Karpas-422 (cell line): Measurements from ENCODE around the gene PIP4K2A. TPM values are rescaled to one million over a fixed set of nuclear protein-coding genes. Genes with fewer than 3 reads are reported as not detected.

Source experiments
- DNase-seq: peaks from one replicate; pipeline ENCODE4 v3.0.0-alpha.2; 2015
- H2AFZ ChIP-seq: fragments of 200-600 bp; sonication (generic); 2 replicates; pipeline ENCODE4 v1.6.1; 2014; ENCODE audit warnings: antibody characterized with exemption, low read length, mixed read lengths
- H3K27ac ChIP-seq: fragments of 200-600 bp; sonication (generic); 2 replicates; pipeline ENCODE4 v1.5.1; 2014; ENCODE audit warnings: mild to moderate bottlenecking, low read length, moderate library complexity
- H3K27me3 ChIP-seq: fragments of 200-600 bp; sonication (generic); 2 replicates; pipeline ENCODE4 v1.6.1; 2014; ENCODE audit warnings: low read length, mixed read lengths
- H3K36me3 ChIP-seq: fragments of 200-600 bp; sonication (generic); 2 replicates; pipeline ENCODE4 v1.6.1; 2014; ENCODE audit warnings: low read length, mixed read lengths; ENCODE audit not compliant: insufficient read depth
- H3K4me1 ChIP-seq: fragments of 200-600 bp; sonication (generic); 2 replicates; pipeline ENCODE4 v1.6.1; 2014; ENCODE audit warnings: mild to moderate bottlenecking, low read length, mixed read lengths
- H3K4me2 ChIP-seq: fragments of 200-600 bp; sonication (generic); 2 replicates; pipeline ENCODE4 v1.6.1; 2014; ENCODE audit warnings: low read length, low read depth, mild to moderate bottlenecking; ENCODE audit not compliant: poor library complexity, severe bottlenecking
- H3K4me3 ChIP-seq: fragments of 200-600 bp; sonication (generic); 2 replicates; pipeline ENCODE4 v1.5.1; 2014; ENCODE audit warnings: mild to moderate bottlenecking, antibody characterized with exemption, low read length, mixed read lengths
- H3K79me2 ChIP-seq: fragments of 200-600 bp; sonication (generic); 2 replicates; pipeline ENCODE4 v1.6.1; 2014; ENCODE audit warnings: mild to moderate bottlenecking, low read length, mixed read lengths
- H3K9ac ChIP-seq: fragments of 200-600 bp; sonication (generic); 2 replicates; pipeline ENCODE4 v1.6.0; 2014; ENCODE audit warnings: low read length
- H3K9me2 ChIP-seq: fragments of 200-600 bp; sonication (generic), shearing (Covaris generic); replicated peaks from 2 replicates; pipeline ENCODE4 v1.6.0; 2014; ENCODE audit warnings: mild to moderate bottlenecking, low read length, moderate library complexity; ENCODE audit not compliant: insufficient read depth
- H3K9me3 ChIP-seq: fragments of 300-700, 200-600 bp; sonication (generic); 2 replicates; pipeline ENCODE4 v1.6.1; 2014; ENCODE audit warnings: low read length, mixed read lengths
- H4K20me1 ChIP-seq: fragments of 200-600 bp; sonication (generic); 2 replicates; pipeline ENCODE4 v1.6.1; 2014; ENCODE audit warnings: mild to moderate bottlenecking, antibody characterized with exemption, low read length, low read depth; ENCODE audit not compliant: insufficient read depth
- total RNA-seq: library from RNA; depleted of rRNA; stranded (reverse); fragments of >200 nt; shearing (Covaris generic); gene quantifications from 2 replicates; pipeline ENCODE4 v1.2.3, GENCODE V29; 2014; ENCODE audit warnings: low replicate concordance

Gene PIP4K2A
- total RNA-seq, 1 experiment from 2014 or later: 32.6 TPM

DNA sequence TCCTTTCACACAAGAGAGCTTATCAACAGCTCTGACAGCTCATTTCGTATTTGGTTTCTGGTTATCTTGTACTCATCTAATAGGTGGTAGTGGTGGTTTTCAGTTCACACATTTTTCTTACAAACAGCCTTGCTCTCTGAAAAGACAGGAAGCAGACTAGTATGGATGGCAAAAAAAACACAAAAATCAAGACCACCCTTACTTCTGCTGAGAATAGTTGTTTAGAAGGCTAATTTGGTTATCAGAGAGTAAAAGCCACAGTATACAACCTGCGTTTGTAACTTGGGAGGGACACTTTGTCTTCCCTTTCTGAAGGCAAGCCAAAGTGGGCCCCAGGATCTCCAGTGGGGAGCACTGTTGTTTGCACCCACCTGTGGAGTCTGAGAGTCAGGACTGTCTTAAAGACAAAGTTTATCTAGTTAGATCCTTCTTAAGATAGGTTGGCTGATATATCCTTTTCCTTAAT is 68.0 kb downstream of the PIP4K2A start:
- Histone ChIP-seq H3K27me3 (no peaks in the 10 kb centered on the region), H3K4me3 (no peak overlapping the region), H3K9me2 (no peaks in the 10 kb centered on the region), H3K4me1 (peaks cover 6% of the 10 kb centered on the region), H3K36me3 (no peaks in the 10 kb centered on the region), H3K4me2 (no peak overlapping the region), H3K79me2 (no peaks in the 10 kb centered on the region), H3K27ac (no peak overlapping the region), H4K20me1 (peaks cover 74% of the 10 kb centered on the region), H3K9ac (no peak overlapping the region), H3K9me3 (no peaks in the 10 kb centered on the region), H2AFZ (no peak overlapping the region)
- no peak for DNase-seq

- no peak overlapping the region for H3K27ac ChIP-seq
- no peaks in the 10 kb centered on the region for H3K27me3 ChIP-seq
- no peak overlapping the region for H2AFZ ChIP-seq
- no peak overlapping the region for H3K9ac ChIP-seq
- no peak for DNase-seq
- no peaks in the 10 kb centered on the region for H3K9me2 ChIP-seq
- H3K36me3 ChIP-seq: no peaks in the 10 kb centered on the region
- H4K20me1 ChIP-seq: peaks cover 62% of the 10 kb centered on the region
- H3K4me2 ChIP-seq: no peak overlapping the region
- no peak overlapping the region for H3K4me3 ChIP-seq
- no peaks in the 10 kb centered on the region for H3K9me3 ChIP-seq
- H3K4me1 ChIP-seq: peaks cover 6% of the 10 kb centered on the region
- no peaks in the 10 kb centered on the region for H3K79me2 ChIP-seq
These were observed 70.2 kb downstream of the PIP4K2A start for GRCh38 chr10:22644222-22644621.

GRCh38 chr10:22643775-22644174 is 70.6 kb downstream of the PIP4K2A start:
- Histone ChIP-seq H3K4me2 (no peak overlapping the region), H3K9ac (no peak overlapping the region), H3K27ac (no peak overlapping the region), H3K9me2 (no peaks in the 10 kb centered on the region), H3K36me3 (no peaks in the 10 kb centered on the region), H3K9me3 (no peaks in the 10 kb centered on the region), H2AFZ (no peak overlapping the region), H3K4me3 (no peak overlapping the region), H3K79me2 (no peaks in the 10 kb centered on the region), H3K4me1 (peaks cover 6% of the 10 kb centered on the region), H3K27me3 (no peaks in the 10 kb centered on the region), H4K20me1 (peaks cover 62% of the 10 kb centered on the region)
- DNase-seq: no peak

DNA sequence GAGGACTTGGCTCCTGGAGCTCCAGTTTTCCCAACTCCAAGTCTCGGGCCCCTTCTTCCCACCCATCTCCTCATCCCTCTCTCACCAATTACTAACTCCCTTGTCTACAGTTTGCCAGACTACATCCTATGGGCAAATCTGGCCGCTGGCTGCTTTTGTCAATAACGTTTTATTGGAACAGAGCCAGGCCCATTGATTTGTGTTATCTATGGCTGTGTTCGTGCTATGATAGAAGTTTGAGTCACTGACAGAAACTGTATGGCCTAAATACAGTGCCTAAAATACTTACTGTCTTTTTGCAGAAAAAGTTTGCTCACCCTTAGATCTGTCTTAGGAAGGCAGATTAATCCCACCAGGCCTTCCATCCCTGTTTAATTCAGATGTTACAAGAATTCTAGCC is 71.3 kb downstream of the PIP4K2A start:
- no peak for DNase-seq
- Histone ChIP-seq H3K9ac (no peak overlapping the region), H3K4me2 (no peak overlapping the region), H3K4me1 (peaks cover 6% of the 10 kb centered on the region), H3K9me3 (no peaks in the 10 kb centered on the region), H3K4me3 (no peak overlapping the region), H3K27me3 (no peaks in the 10 kb centered on the region), H3K79me2 (no peaks in the 10 kb centered on the region), H4K20me1 (peaks cover 60% of the 10 kb centered on the region), H3K36me3 (no peaks in the 10 kb centered on the region), H3K27ac (no peak overlapping the region), H3K9me2 (no peaks in the 10 kb centered on the region), H2AFZ (no peak overlapping the region)

GRCh38 chr10:22641743-22642142 is 72.6 kb downstream of the PIP4K2A start:
- H2AFZ ChIP-seq: no peak overlapping the region
- no peaks in the 10 kb centered on the region for H3K9me3 ChIP-seq
- peaks cover 6% of the 10 kb centered on the region for H3K4me1 ChIP-seq
- no peak overlapping the region for H3K27ac ChIP-seq
- no peak for DNase-seq
- no peak overlapping the region for H3K4me3 ChIP-seq
- peaks cover 58% of the 10 kb centered on the region for H4K20me1 ChIP-seq
- H3K36me3 ChIP-seq: no peaks in the 10 kb centered on the region
- no peaks in the 10 kb centered on the region for H3K9me2 ChIP-seq
- no peaks in the 10 kb centered on the region for H3K79me2 ChIP-seq
- H3K27me3 ChIP-seq: no peaks in the 10 kb centered on the region
- no peak overlapping the region for H3K4me2 ChIP-seq
- H3K9ac ChIP-seq: no peak overlapping the region

DNA sequence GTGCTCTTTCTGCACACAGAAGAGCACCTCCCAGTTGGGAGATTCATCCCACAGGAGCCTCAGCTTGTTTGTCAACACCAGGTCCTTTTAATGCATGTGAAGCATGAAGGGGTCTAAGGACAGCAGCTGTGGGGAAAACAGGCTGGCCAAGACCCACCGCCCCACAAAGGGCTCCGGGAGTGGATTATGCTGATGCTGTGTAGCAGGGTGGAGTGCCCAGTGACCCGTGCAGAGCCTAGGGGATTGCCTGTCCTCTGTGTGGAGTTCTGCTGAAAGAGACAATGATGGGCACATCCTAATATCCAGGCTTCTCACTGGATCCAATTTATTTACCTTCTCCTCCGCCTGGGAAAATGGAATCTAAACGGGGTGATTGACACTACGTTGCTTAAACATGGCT is 74.0 kb downstream of the PIP4K2A start:
- H3K79me2 ChIP-seq: no peaks in the 10 kb centered on the region
- no peak for DNase-seq
- no peaks in the 10 kb centered on the region for H3K27me3 ChIP-seq
- H3K36me3 ChIP-seq: no peaks in the 10 kb centered on the region
- H4K20me1 ChIP-seq: peaks cover 54% of the 10 kb centered on the region
- H2AFZ ChIP-seq: no peak overlapping the region
- H3K27ac ChIP-seq: no peak overlapping the region
- H3K9ac ChIP-seq: no peak overlapping the region
- H3K4me3 ChIP-seq: no peak overlapping the region
- no peaks in the 10 kb centered on the region for H3K9me2 ChIP-seq
- H3K9me3 ChIP-seq: no peaks in the 10 kb centered on the region
- no peak overlapping the region for H3K4me2 ChIP-seq
- peaks cover 6% of the 10 kb centered on the region for H3K4me1 ChIP-seq

GRCh38 chr10:22638863-22639262 is 75.5 kb downstream of the PIP4K2A start:
- no peak overlapping the region for H3K4me3 ChIP-seq
- H3K27me3 ChIP-seq: no peaks in the 10 kb centered on the region
- H4K20me1 ChIP-seq: peaks cover 53% of the 10 kb centered on the region
- H3K36me3 ChIP-seq: no peaks in the 10 kb centered on the region
- no peak overlapping the region for H3K9ac ChIP-seq
- no peaks in the 10 kb centered on the region for H3K79me2 ChIP-seq
- DNase-seq: no peak
- no peak overlapping the region for H3K4me2 ChIP-seq
- H3K9me3 ChIP-seq: no peaks in the 10 kb centered on the region
- H3K4me1 ChIP-seq: peaks cover under 1% of the 10 kb centered on the region; the same call in 1 of the 2 replicates
- no peaks in the 10 kb centered on the region for H3K9me2 ChIP-seq
- no peak overlapping the region for H3K27ac ChIP-seq
- no peak overlapping the region for H2AFZ ChIP-seq

DNA sequence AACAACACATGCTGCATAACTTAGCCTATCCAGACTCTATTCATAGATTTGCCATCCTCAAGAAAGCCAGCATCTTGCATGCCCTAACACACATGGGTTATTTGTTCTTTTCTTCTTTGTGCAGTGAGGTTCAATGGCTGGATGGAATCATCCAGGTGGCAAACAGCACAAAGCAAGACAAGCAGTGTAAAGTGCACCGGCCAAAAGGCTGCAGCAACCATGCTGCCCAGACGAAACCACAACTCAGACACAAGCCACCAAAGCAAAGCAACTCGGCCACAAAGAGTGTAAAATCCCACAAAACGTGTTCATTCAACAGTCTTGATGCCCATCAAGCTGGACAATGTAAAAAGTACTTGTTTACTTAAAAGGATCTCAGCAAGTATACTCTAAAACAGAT is 76.9 kb downstream of the PIP4K2A start:
- Histone ChIP-seq H3K4me1 (no peaks in the 10 kb centered on the region), H3K27ac (no peak overlapping the region), H3K4me3 (no peak overlapping the region), H3K9ac (no peak overlapping the region), H3K9me3 (no peaks in the 10 kb centered on the region), H3K79me2 (no peaks in the 10 kb centered on the region), H4K20me1 (peaks cover 57% of the 10 kb centered on the region), H3K9me2 (no peaks in the 10 kb centered on the region), H2AFZ (no peak overlapping the region), H3K27me3 (no peaks in the 10 kb centered on the region), H3K4me2 (no peak overlapping the region), H3K36me3 (no peaks in the 10 kb centered on the region)
- no peak for DNase-seq

- Histone ChIP-seq H3K4me2 (no peak overlapping the region), H3K4me1 (peaks cover 8% of the 10 kb centered on the region), H3K27me3 (no peaks in the 10 kb centered on the region), H3K4me3 (no peak overlapping the region), H4K20me1 (peaks cover 71% of the 10 kb centered on the region), H3K27ac (no peak overlapping the region), H3K36me3 (no peaks in the 10 kb centered on the region), H3K9me3 (no peaks in the 10 kb centered on the region), H2AFZ (no peak overlapping the region), H3K9me2 (no peaks in the 10 kb centered on the region), H3K79me2 (0 out of 2 replicates have a peak, but pooled peaks cover 5% of the 10 kb centered on the region), H3K9ac (no peak overlapping the region)
- no peak for DNase-seq
These were observed 78.7 kb downstream of the PIP4K2A start for GRCh38 chr10:22635650-22636049.
